Measurements from ENCODE around the gene ENTPD5. TPM values are rescaled to one million over a fixed set of nuclear protein-coding genes. Genes with fewer than 3 reads are reported as not detected.

The ENTPD5 gene
- total RNA-seq, 4 donors from 2014 or later: 0.59 to 285 (median 14.0) TPM

DNA sequence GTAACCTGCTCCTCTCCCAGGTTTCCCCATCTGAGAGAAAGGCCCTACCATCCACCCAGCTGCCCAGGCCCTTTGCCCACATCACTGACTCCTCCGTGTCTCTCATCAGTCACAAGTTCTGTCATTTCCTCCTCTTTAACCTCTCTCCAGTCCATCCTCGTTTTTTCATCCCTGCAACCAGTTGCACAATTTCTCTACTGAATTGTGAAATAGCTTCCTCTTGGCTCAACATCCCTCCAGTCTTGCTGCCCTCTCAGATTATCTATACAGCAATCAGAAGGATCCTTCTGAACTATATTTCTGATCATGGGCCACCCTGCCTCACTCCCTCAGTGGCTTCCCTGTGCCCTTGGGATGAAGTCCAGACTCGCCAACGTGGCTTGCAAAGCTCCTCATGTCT is 76.0 kb downstream of the ENTPD5 start:
- Histone ChIP-seq H3K27ac (peak overlapping the region in 1 of 2 donors; percentile 10), H3K4me3 (no peak overlapping the region), H3K27me3 (no peaks in the 10 kb centered on the region), H3K9me3 (no peaks in the 10 kb centered on the region), H3K36me3 (no peaks in the 10 kb centered on the region), H3K4me1 (no peaks in the 10 kb centered on the region)
- peak in 1 of 2 donors; percentile 28 for DNase-seq
- intact Hi-C loops (cut with DNase I; ENCODE audit: low total_unique reads): no loop called here
- TF ChIP-seq POLR2A (IDR thresholded peaks at IDR 0.05) (no peak), CTCF (IDR thresholded peaks at IDR 0.05) (no peak)

GRCh38 chr14:73942180-73942579 is 76.9 kb downstream of the ENTPD5 start:
- no peaks in the 10 kb centered on the region for H3K9me3 ChIP-seq
- H3K27ac ChIP-seq: no peak overlapping the region
- no peaks in the 10 kb centered on the region for H3K27me3 ChIP-seq
- DNase-seq: no peak
- no peak overlapping the region for H3K4me3 ChIP-seq
- TF ChIP-seq CTCF (IDR thresholded peaks at IDR 0.05) (no peak), POLR2A (IDR thresholded peaks at IDR 0.05) (no peak)
- intact Hi-C loops (cut with DNase I; ENCODE audit: low total_unique reads): no loop called here
- no peaks in the 10 kb centered on the region for H3K36me3 ChIP-seq
- no peaks in the 10 kb centered on the region for H3K4me1 ChIP-seq

DNA sequence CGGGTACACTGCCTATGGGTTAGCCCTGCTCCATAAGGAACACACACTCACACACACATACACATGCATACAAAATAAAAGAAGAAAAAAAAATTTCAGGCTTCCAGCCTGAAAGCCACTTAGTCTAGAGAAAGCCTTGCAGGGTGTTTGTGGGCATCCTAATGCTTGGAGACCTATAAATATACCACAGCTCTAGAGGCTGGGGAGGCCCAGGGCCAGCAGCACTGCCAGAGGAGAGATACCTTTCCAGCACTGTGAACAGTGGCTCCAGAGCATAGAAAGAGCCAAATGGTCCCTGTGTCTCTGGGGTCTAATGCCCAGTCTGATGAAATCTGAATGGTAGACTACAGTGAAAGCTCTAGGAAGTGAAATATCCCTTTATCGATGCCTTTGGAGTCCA is 82.1 kb downstream of the ENTPD5 start:
- Histone ChIP-seq H3K27me3 (no peaks in the 10 kb centered on the region), H3K4me1 (no peaks in the 10 kb centered on the region), H3K4me3 (no peak overlapping the region), H3K36me3 (no peaks in the 10 kb centered on the region), H3K9me3 (no peaks in the 10 kb centered on the region), H3K27ac (no peak overlapping the region)
- DNase-seq: no peak
- intact Hi-C loops (cut with DNase I; ENCODE audit: low total_unique reads): no loop called here
- no peak for TF ChIP-seq POLR2A (IDR thresholded peaks at IDR 0.05)
- TF ChIP-seq CTCF (IDR thresholded peaks at IDR 0.05): no peak

DNA sequence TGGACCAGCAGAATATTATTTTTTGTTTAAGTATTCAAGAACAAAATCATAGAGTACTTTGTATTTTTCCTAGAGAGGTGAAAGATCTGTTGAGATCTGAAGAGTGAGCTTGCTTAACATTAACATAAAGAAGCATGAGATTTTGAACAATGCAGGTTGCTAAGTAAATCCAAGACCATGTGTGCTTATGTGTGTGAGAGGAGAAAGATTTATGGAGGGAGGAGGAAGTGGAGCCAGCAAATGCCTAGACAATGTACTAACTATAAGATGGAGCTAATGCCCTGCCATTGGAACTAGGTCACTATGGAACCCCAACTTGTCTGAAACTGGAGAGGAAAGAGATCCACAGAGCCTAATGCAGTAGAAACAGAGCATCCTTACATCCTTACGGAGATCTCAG is 82.5 kb downstream of the ENTPD5 start:
- TF ChIP-seq POLR2A (IDR thresholded peaks at IDR 0.05): no peak
- TF ChIP-seq CTCF (IDR thresholded peaks at IDR 0.05): no peak
- Histone ChIP-seq H3K27ac (no peak overlapping the region), H3K36me3 (no peaks in the 10 kb centered on the region), H3K27me3 (no peaks in the 10 kb centered on the region), H3K4me1 (no peaks in the 10 kb centered on the region), H3K4me3 (no peak overlapping the region), H3K9me3 (no peaks in the 10 kb centered on the region)
- intact Hi-C loops (cut with DNase I; ENCODE audit: low total_unique reads): no loop called here
- DNase-seq: no peak

DNA sequence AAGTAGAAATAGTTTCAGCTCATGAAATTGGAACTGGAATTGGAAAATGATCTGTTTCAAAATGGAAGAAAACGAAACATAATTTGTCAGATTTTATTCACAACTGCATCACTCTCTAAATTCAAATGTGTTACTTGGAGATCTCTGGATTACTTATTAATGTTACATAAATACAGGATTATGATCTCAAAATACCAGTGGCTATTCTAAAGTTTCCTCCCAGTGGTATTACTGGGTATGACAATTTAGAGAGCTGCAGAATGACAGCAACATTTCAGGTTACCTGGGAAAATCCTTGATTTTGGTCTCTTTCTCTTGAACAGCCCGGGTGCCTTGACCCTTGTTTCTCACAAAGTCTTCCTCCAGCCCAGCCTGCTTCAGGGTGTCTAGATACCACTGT is 83.4 kb downstream of the ENTPD5 start:
- intact Hi-C loops (cut with DNase I; ENCODE audit: low total_unique reads): no loop called here
- Histone ChIP-seq H3K9me3 (no peaks in the 10 kb centered on the region), H3K27me3 (no peaks in the 10 kb centered on the region), H3K4me1 (no peaks in the 10 kb centered on the region), H3K36me3 (no peaks in the 10 kb centered on the region), H3K4me3 (no peak overlapping the region), H3K27ac (no peak overlapping the region)
- TF ChIP-seq POLR2A (IDR thresholded peaks at IDR 0.05) (no peak), CTCF (IDR thresholded peaks at IDR 0.05) (no peak)
- no peak for DNase-seq

Measured in uterus (tissue), 4 donors.